NAMALWA (cell line): ENCODE data around the gene PLCB4.

ENCODE experiments used
- DNase-seq: peaks from one replicate; pipeline ENCODE4 v3.0.0-alpha.2; 2015; ENCODE audit warnings: low spot score

The PLCB4 gene

GRCh38 chr20:9179193-9179802, 110.4 kb downstream of the PLCB4 start:
- DNase-seq: no peak

- DNase-seq: no peak
These were observed 111.0 kb downstream of the PLCB4 start for GRCh38 chr20:9179867-9180266.

GRCh38 chr20:9180481-9181257, 111.8 kb downstream of the PLCB4 start:
- DNase-seq: no peak

- DNase-seq: no peak
These were observed 116.6 kb downstream of the PLCB4 start for GRCh38 chr20:9185511-9185910.

- no peak for DNase-seq
These were observed 117.5 kb downstream of the PLCB4 start for GRCh38 chr20:9186396-9186795.

GRCh38 chr20:9195031-9195430, 126.1 kb downstream of the PLCB4 start:
- DNase-seq: no peak

- DNase-seq: no peak
These were observed 127.2 kb downstream of the PLCB4 start for GRCh38 chr20:9196110-9196509.

GRCh38 chr20:9198460-9198859, 129.6 kb downstream of the PLCB4 start:
- no peak for DNase-seq

- DNase-seq: no peak
These were observed 131.3 kb downstream of the PLCB4 start for GRCh38 chr20:9200196-9200595.

GRCh38 chr20:9200620-9201019, 131.7 kb downstream of the PLCB4 start:
- no peak for DNase-seq

- DNase-seq: no peak
These were observed 133.7 kb downstream of the PLCB4 start for GRCh38 chr20:9202420-9203080.

GRCh38 chr20:9203081-9203447, 134.2 kb downstream of the PLCB4 start:
- DNase-seq: no peak

GRCh38 chr20:9204979-9205378, 136.1 kb downstream of the PLCB4 start:
- no peak for DNase-seq

GRCh38 chr20:9206486-9206885, 137.6 kb downstream of the PLCB4 start:
- DNase-seq: no peak

GRCh38 chr20:9207253-9207652, 138.4 kb downstream of the PLCB4 start:
- DNase-seq: no peak

- DNase-seq: no peak
These were observed 141.5 kb downstream of the PLCB4 start for GRCh38 chr20:9210356-9210755.

- no peak for DNase-seq
These were observed 142.3 kb downstream of the PLCB4 start for GRCh38 chr20:9211016-9211760.

GRCh38 chr20:9212735-9213134, 143.8 kb downstream of the PLCB4 start:
- DNase-seq: no peak

- DNase-seq: no peak
These were observed 145.8 kb downstream of the PLCB4 start for GRCh38 chr20:9214685-9215084.

- DNase-seq: peak; percentile 30
These were observed 146.7 kb downstream of the PLCB4 start for GRCh38 chr20:9215539-9215938.

- no peak for DNase-seq
These were observed 149.7 kb downstream of the PLCB4 start for GRCh38 chr20:9218531-9218961.

GRCh38 chr20:9220874-9221547, 152.1 kb downstream of the PLCB4 start:
- no peak for DNase-seq
